K562 (cell line): ENCODE measurements around the gene CCDC88A. TPM values are rescaled to one million over a fixed set of nuclear protein-coding genes. Genes with fewer than 3 reads are reported as not detected.

Experiments used
- ADNP ChIP-seq: fragments of 200-800 bp; sonication (Bioruptor generic); IDR thresholded peaks from 2 replicates; pipeline ENCODE4 v1.6.1; 2016; ENCODE audit warnings: missing genetic modification characterization, missing compliant biosample characterization
- BMI1 ChIP-seq: fragments of 150-350 bp; IDR thresholded peaks from 2 replicates; pipeline ENCODE4 v1.6.1; 2014; ENCODE audit warnings: low read length
- CREB3L1 ChIP-seq: fragments of 450-650 bp; IDR thresholded peaks from 2 replicates; pipeline ENCODE4 v1.6.1; 2014; ENCODE audit warnings: low read depth, mild to moderate bottlenecking, moderate library complexity, borderline replicate concordance
- DDX20 ChIP-seq: fragments of 450-650 bp; IDR thresholded peaks from 2 replicates; pipeline ENCODE4 v1.6.1; 2016; ENCODE audit warnings: missing genetic modification characterization, low read depth, mild to moderate bottlenecking, missing compliant biosample characterization, moderate library complexity
- E2F3 ChIP-seq: fragments of 250-450 bp; sonication (Bioruptor Pico); IDR thresholded peaks from 2 replicates; pipeline ENCODE4 v1.4.0; 2020; ENCODE audit warnings: mild to moderate bottlenecking
- FOXJ2 ChIP-seq: fragments of 200-800 bp; sonication (Bioruptor generic); IDR thresholded peaks from 2 replicates; pipeline ENCODE4 v1.6.1; 2016; ENCODE audit warnings: missing genetic modification characterization, missing compliant biosample characterization
- GABPA ChIP-seq: fragments of 200-800 bp; sonication (Bioruptor generic); conservative IDR thresholded peaks from 2 replicates; pipeline ENCODE4 v1.6.1; 2016; ENCODE audit warnings: low read depth, missing genetic modification characterization, missing compliant biosample characterization
- KDM4B ChIP-seq, 2 experiments: fragments of 450-650 bp in 1 of 2; sonication (generic) in 1 of 2; IDR thresholded peaks; 2 replicates each; pipeline ENCODE4 v1.6.1; 2016 to 2017; ENCODE audit warnings: borderline replicate concordance in 2 of 2, antibody characterized with exemption in 1 of 2, low read depth in 1 of 2, mild to moderate bottlenecking in 1 of 2
- NFIX ChIP-seq: fragments of 250-450 bp; sonication (Bioruptor Pico); IDR thresholded peaks from 2 replicates; pipeline ENCODE4 v1.4.0; 2020; ENCODE audit warnings: low read depth, mild to moderate bottlenecking, moderate library complexity
- POLR2B ChIP-seq: fragments of 450-650 bp; IDR thresholded peaks from 2 replicates; pipeline ENCODE4 v1.6.1; 2018; ENCODE audit warnings: low read depth; ENCODE audit not compliant: partially characterized antibody
- POLR2H ChIP-seq: IDR thresholded peaks from 2 replicates; pipeline ENCODE4 v1.6.1; 2016; ENCODE audit warnings: missing genetic modification characterization, low read depth, mild to moderate bottlenecking, control low read depth, missing compliant biosample characterization, moderate library complexity
- RAD51 ChIP-seq: fragments of 450-650 bp; IDR thresholded peaks from 2 replicates; pipeline ENCODE4 v1.7.1; 2016; ENCODE audit warnings: low read depth, mild to moderate bottlenecking, borderline replicate concordance
- RBM34 ChIP-seq: fragments of 200-400 bp; formaldehyde crosslinking; IDR thresholded peaks from 2 replicates; pipeline ENCODE4 v1.6.1; 2018; ENCODE audit warnings: low read length, borderline replicate concordance; ENCODE audit not compliant: insufficient read depth
- SAFB2 ChIP-seq: fragments of 200-400 bp; formaldehyde crosslinking; IDR thresholded peaks from 2 replicates; pipeline ENCODE4 v1.6.1; 2018; ENCODE audit warnings: borderline replicate concordance, low read length, low read depth, moderate library complexity; ENCODE audit not compliant: severe bottlenecking
- SMAD4 ChIP-seq: fragments of 250-450 bp; sonication (Bioruptor Pico); conservative IDR thresholded peaks from 2 replicates; pipeline ENCODE4 v1.8.0; 2021; ENCODE audit warnings: inconsistent platforms, mild to moderate bottlenecking, moderate library complexity
- SMARCA4 ChIP-seq: fragments of 450-650 bp; IDR thresholded peaks from 2 replicates; pipeline ENCODE4 v1.6.1; 2016
- STAT6 ChIP-seq: sonication (generic); formaldehyde crosslinking; IDR thresholded peaks from 2 replicates; pipeline ENCODE4 v1.8.1; 2023; ENCODE audit warnings: mild to moderate bottlenecking, missing genetic modification reagents
- TCFL5 ChIP-seq: fragments of 250-450 bp; sonication (Bioruptor Pico); conservative IDR thresholded peaks from 2 replicates; pipeline ENCODE4 v1.6.1; 2021; ENCODE audit warnings: mild to moderate bottlenecking, moderate library complexity, matching md5 sums
- THRAP3 ChIP-seq: fragments of 450-650 bp; IDR thresholded peaks from 2 replicates; pipeline ENCODE4 v1.6.1; 2016; ENCODE audit warnings: mild to moderate bottlenecking, inconsistent platforms, borderline replicate concordance
- U2AF1 ChIP-seq: fragments of 200-400 bp; formaldehyde crosslinking; optimal IDR thresholded peaks from 2 replicates; pipeline ENCODE3; 2017; ENCODE audit warnings: mild to moderate bottlenecking, low read depth, low read length, moderate library complexity
- YBX1 ChIP-seq: fragments of 450-650 bp; IDR thresholded peaks from 2 replicates; pipeline ENCODE4 v1.7.1; 2016; ENCODE audit warnings: mild to moderate bottlenecking
- ZFX ChIP-seq: sonication (generic); formaldehyde crosslinking; IDR thresholded peaks from 2 replicates; pipeline ENCODE4 v1.8.0; 2022; ENCODE audit warnings: mild to moderate bottlenecking, missing genetic modification reagents, moderate library complexity
- ZNF589 ChIP-seq: fragments of 200-800 bp; sonication (Bioruptor generic); IDR thresholded peaks from 2 replicates; pipeline ENCODE4 v1.6.1; 2016; ENCODE audit warnings: low read depth, missing genetic modification characterization, missing compliant biosample characterization
- ZNF830 ChIP-seq: fragments of 250-450 bp; sonication (Bioruptor Pico); IDR thresholded peaks from 2 replicates; pipeline ENCODE4 v1.5.0; 2021; ENCODE audit warnings: mild to moderate bottlenecking
- polyA plus RNA-seq, 8 experiments: library from polyadenylated mRNA; depleted of rRNA in 4 of 8; stranded (reverse) in 5 of 8; unstranded in 3 of 8; fragments of >200 nt; fragmentation: Nextera tagmentation in 2 of 8; fragmentation: Illumina TruSeq in 1 of 8; extraction: Ambion mirVana in 2 of 8; extraction: Trizol in 1 of 8; gene quantifications; 2 replicates each; pipeline versions ENCODE4 v1.2.1 to v1.2.3, GENCODE V29; 2011 to 2014; ENCODE audit warnings: inconsistent platforms in 1 of 8, missing spikeins in 1 of 8
- total RNA-seq, 7 experiments: library from RNA; depleted of rRNA in 6 of 7; stranded (reverse); fragments of >200 nt in 6 of 7; fragmentation: Illumina TruSeq in 2 of 7; extraction: Trizol in 2 of 7; gene quantifications; 2 replicates each; pipeline versions ENCODE4 v1.2.1 to v1.2.3, GENCODE V29; 2011 to 2021; ENCODE audit warnings: low replicate concordance in 1 of 7
- TF ChIP-seq, protein P1 (sequence below): sonication (generic); formaldehyde crosslinking; IDR thresholded peaks from 2 replicates; pipeline ENCODE4 v1.9.0; 2022; ENCODE audit warnings: mild to moderate bottlenecking, missing genetic modification reagents

Gene CCDC88A
- total and polyA plus RNA-seq, 9 of the 15 experiments (the other 6 are each of a cell fraction or from before 2014, with no cell fraction given), result 29.3 to 102 (median 55.6) TPM

DNA sequence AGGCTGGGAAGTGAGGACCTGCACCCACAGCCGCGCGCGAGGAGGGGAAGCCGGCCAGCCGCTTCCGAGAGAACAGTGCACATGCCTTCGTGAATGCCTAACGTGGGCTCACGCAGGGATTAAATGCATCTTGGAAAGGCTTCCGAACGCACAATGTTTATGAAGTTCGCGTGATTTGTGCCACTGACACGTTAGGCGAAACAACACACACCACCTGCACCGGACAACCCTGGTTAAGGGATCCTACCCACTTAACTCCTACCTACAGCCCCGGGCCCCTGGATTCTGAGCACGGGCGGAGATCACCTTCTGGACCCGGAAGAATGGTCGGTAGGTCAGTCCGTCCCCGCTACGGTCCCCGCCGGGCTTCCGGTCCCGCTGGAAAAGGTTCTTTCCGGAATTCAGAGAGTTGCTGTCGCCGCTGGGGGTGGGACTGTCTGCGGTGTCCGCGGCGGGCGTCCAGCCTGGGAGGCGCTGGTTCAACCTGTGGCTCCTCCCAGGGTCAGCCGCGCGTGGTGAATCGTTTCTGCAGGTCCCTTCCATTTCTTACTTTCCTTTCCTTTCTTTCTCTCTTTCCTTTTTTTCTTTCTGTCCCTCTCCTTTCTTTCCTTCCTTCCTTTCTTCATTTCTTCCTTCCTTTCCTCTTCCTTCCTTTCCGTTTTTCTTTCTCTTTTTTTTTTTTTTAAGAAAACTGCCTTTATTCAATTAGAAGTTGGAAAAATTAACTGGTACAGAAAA, 150.6 kb downstream of the CCDC88A start, which contains the start of gene MTIF2 (continued):
- no peak for TF ChIP-seq NFIX (CRISPR knock-in tag)
- TF ChIP-seq E2F3 (CRISPR knock-in tag), result no peak
- TF ChIP-seq POLR2B, result peak; percentile 92
- TF ChIP-seq SAFB2, result no peak
- TF ChIP-seq RAD51, result peak; percentile 23; the same call in 1 of the 2 replicates
- no peak for TF ChIP-seq RBM34
- no peak for TF ChIP-seq BMI1
- TF ChIP-seq SMAD4 (CRISPR knock-in tag), result peak; percentile 100
- peak; percentile 19 for TF ChIP-seq U2AF1
- TF ChIP-seq ZFX (CRISPR knock-in tag), result peak; percentile 86
- TF ChIP-seq KDM4B (IDR thresholded peaks at IDR 0.05; ENCODE audit: borderline replicate concordance in 2 of 2, low read depth in 1 of 2), result peak in 1 of 2 experiments; percentile 98; a peak in 2 of 4 replicates
- 0 out of 2 replicates have a peak, but pooled peaks have one; percentile 77 for TF ChIP-seq STAT6 (CRISPR knock-in tag)
- TF ChIP-seq TCFL5 (CRISPR knock-in tag), result no peak
- 0 out of 2 replicates have a peak, but pooled peaks have one; percentile 22 for TF ChIP-seq ZNF589
- TF ChIP-seq FOXJ2 (tag), result no peak
- no peak for TF ChIP-seq ADNP (tag)
- TF ChIP-seq POLR2H (tag), result peak; percentile 84
- peak; percentile 89; the same call in 1 of the 2 replicates for TF ChIP-seq THRAP3
- TF ChIP-seq, protein P1, sequence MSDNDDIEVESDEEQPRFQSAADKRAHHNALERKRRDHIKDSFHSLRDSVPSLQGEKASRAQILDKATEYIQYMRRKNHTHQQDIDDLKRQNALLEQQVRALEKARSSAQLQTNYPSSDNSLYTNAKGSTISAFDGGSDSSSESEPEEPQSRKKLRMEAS (CRISPR knock-in tag), result peak; percentile 71
- peak; percentile 80 for TF ChIP-seq SMARCA4
- no peak for TF ChIP-seq DDX20 (tag)
- peak; percentile 53; the same call in 1 of the 2 replicates for TF ChIP-seq CREB3L1
- peak; percentile 100 for TF ChIP-seq GABPA (tag)
- TF ChIP-seq ZNF830 (CRISPR knock-in tag), result peak; percentile 59; the same call in 1 of the 2 replicates
- no peak for TF ChIP-seq YBX1
